Thyroid gland (tissue), 4 donors: ENCODE data around the gene SGIP1. TPM values are rescaled to one million over a fixed set of nuclear protein-coding genes. Genes with fewer than 3 reads are reported as not detected.

Experiments
- DNase-seq, 2 donors: peaks; one replicate each; pipeline ENCODE4 v3.0.0-alpha.2; 2019
- H3K27ac ChIP-seq, 3 donors: fragments of 200-600 bp; sonication (generic); 1 replicate in 2 of 3; 2 replicates in 1 of 3; pipeline ENCODE4 v1.5.1; 2016 to 2019; ENCODE audit warnings: mild to moderate bottlenecking in 1 of 3, moderate library complexity in 1 of 3
- H3K27me3 ChIP-seq: fragments of 200-600 bp; sonication (generic); one replicate; pipeline ENCODE4 v1.5.1; 2019
- H3K36me3 ChIP-seq, 2 donors: fragments of 200-600 bp; sonication (generic); one replicate each; pipeline ENCODE4 v1.5.1; 2016 to 2019
- H3K4me1 ChIP-seq, 2 donors: fragments of 200-600 bp; sonication (generic); one replicate each; pipeline ENCODE4 v1.5.1; 2017 to 2019
- H3K4me3 ChIP-seq, 3 donors: fragments of 200-600 bp; sonication (generic); replicated peaks in 1 of 3; 1 replicate in 2 of 3; 2 replicates in 1 of 3; pipeline ENCODE4 v1.5.1; 2016; ENCODE audit warnings: mild to moderate bottlenecking in 1 of 3
- H3K9me3 ChIP-seq: fragments of 200-600 bp; sonication (generic); one replicate; pipeline ENCODE4 v1.5.1; 2017
- POLR2A ChIP-seq, 2 donors: fragments of 450-650 bp; IDR thresholded peaks; one replicate each; pipeline ENCODE4 v1.6.1; 2017; ENCODE audit warnings: antibody characterized with exemption in 2 of 2, mild to moderate bottlenecking in 2 of 2, moderate library complexity in 1 of 2
- WGBS, 2 donors: methylation state at CpG; one replicate each; pipeline ENCODE4 v1.1.5; 2017; 5-methylcytosine and 5-hydroxymethylcytosine counted together
- intact Hi-C: fragments of 100-400 bp; cut with DNase I; formaldehyde crosslinking; loops from one replicate; pipeline ENCODE4 v1.15.1; 2023
- total RNA-seq, 4 donors: library from RNA; depleted of rRNA; stranded (reverse); fragments of >200 nt; gene quantifications; one replicate each; pipeline ENCODE4 v1.2.3, GENCODE V29; 2016
- TF ChIP-seq, protein P1 (sequence below), 6 experiments: fragments of 200-600 bp in 3 of 6; fragments of 450-650 bp in 3 of 6; sonication (generic) in 3 of 6; IDR thresholded peaks; one replicate each; pipeline ENCODE4 v1.5.1; 2016 to 2019; ENCODE audit warnings: antibody characterized with exemption in 6 of 6, mild to moderate bottlenecking in 2 of 6, inconsistent platforms in 1 of 6, moderate library complexity in 1 of 6

Gene SGIP1
- total RNA-seq, 4 donors from 2014 or later = 18.7 to 25.6 (median 22.4) TPM

DNA sequence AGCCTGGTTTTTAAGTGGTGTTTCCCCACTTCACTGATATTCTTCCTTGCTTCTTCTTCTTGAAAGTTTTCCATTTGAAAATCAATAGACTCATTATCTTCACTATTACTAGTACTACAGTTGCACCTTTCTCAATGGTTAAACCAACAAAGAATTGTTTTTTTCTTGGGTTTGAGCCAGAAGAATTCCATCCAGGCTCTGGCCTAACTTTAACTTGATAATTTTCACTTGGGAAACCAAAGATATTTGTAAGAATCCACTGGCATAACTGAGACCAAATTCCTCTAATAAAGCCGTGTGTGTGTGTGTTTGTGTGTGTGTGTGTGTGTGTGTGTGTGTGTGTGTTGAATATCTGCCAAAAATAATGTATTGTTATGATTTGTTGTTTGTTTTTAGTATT lies 103.2 kb downstream of the SGIP1 start:
- no peak for DNase-seq

DNA sequence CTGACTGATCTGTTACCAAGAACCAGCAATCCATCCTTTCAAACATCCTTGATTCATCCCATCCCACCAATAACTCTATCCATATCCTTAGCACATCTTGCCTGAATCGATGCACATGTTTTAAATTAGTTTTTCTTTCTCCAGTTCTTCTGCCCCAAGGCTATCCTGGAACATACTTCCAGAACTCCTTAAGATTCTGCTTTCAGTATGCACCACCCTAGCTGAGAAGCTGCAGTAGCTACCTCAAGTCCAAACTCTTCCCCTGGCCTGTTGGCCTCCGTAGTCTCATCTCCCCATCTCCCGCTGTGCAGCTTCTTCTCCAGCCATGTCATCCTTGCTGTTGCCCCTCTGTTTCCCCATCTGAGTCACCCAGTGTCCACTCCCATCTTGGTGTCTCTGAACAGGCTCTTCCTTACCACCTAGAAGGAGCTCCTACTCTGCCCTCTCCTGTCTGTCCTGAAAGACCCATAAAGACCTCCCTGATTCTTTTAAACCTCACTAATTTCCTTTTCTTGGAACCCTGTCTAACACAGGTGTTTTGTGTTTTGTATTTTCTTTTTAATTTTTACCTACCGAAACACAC lies 108.0 kb downstream of the SGIP1 start:
- WGBS, 2 donors = 95% methylated on average over 4 of the region's 4 CpGs
- Histone ChIP-seq H3K27ac (no peak overlapping the region), H3K36me3 (no peaks in the 10 kb centered on the region), H3K27me3 (no peaks in the 10 kb centered on the region), H3K9me3 (no peaks in the 10 kb centered on the region), H3K4me3 (no peak overlapping the region), H3K4me1 (no peaks in the 10 kb centered on the region)
- intact Hi-C loops = no loop called here
- TF ChIP-seq, protein P1, sequence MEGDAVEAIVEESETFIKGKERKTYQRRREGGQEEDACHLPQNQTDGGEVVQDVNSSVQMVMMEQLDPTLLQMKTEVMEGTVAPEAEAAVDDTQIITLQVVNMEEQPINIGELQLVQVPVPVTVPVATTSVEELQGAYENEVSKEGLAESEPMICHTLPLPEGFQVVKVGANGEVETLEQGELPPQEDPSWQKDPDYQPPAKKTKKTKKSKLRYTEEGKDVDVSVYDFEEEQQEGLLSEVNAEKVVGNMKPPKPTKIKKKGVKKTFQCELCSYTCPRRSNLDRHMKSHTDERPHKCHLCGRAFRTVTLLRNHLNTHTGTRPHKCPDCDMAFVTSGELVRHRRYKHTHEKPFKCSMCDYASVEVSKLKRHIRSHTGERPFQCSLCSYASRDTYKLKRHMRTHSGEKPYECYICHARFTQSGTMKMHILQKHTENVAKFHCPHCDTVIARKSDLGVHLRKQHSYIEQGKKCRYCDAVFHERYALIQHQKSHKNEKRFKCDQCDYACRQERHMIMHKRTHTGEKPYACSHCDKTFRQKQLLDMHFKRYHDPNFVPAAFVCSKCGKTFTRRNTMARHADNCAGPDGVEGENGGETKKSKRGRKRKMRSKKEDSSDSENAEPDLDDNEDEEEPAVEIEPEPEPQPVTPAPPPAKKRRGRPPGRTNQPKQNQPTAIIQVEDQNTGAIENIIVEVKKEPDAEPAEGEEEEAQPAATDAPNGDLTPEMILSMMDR (IDR thresholded peaks at IDR 0.05) = no peak
- no peak for TF ChIP-seq POLR2A (IDR thresholded peaks at IDR 0.05)
- DNase-seq = no peak

More for the DNA sequence above, 103.2 kb downstream of the SGIP1 start:
- Histone ChIP-seq H3K4me3 (no peak overlapping the region), H3K9me3 (no peaks in the 10 kb centered on the region), H3K4me1 (no peaks in the 10 kb centered on the region), H3K27ac (no peak overlapping the region), H3K27me3 (no peaks in the 10 kb centered on the region), H3K36me3 (no peaks in the 10 kb centered on the region)
- intact Hi-C loops = no loop called here
- 46 to 69% methylated on average over 1 of the region's 1 CpG for WGBS, 2 donors
- no peak for TF ChIP-seq POLR2A (IDR thresholded peaks at IDR 0.05)
- TF ChIP-seq, protein P1 (IDR thresholded peaks at IDR 0.05) = no peak

DNA sequence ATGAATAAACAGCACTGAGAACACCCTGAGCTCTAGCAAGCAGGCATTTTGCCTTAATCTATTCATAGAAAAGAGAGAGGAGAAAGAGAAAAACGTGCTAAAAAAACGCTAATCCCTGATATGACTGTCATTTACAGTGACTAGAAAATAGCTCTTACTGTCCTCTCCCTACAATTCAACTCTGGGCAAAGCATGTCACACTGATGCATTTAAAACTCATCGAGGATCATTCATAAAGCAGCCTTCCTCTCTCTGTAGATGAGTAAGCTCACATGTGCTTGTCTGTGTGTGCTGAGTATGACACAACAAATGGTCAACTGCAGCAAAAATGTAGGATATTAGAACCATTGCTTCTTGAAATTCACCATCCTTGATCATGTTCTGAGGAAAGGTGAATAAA lies 109.0 kb downstream of the SGIP1 start:
- no peaks in the 10 kb centered on the region for H3K4me1 ChIP-seq
- 63 to 82% methylated on average over 3 of the region's 3 CpGs for WGBS, 2 donors
- no peaks in the 10 kb centered on the region for H3K27me3 ChIP-seq
- DNase-seq = no peak
- H3K9me3 ChIP-seq = no peaks in the 10 kb centered on the region
- TF ChIP-seq POLR2A (IDR thresholded peaks at IDR 0.05) = no peak
- TF ChIP-seq, protein P1 (IDR thresholded peaks at IDR 0.05) = no peak
- no peak overlapping the region for H3K27ac ChIP-seq
- intact Hi-C loops = no loop called here
- no peaks in the 10 kb centered on the region for H3K36me3 ChIP-seq
- H3K4me3 ChIP-seq = no peak overlapping the region

DNA sequence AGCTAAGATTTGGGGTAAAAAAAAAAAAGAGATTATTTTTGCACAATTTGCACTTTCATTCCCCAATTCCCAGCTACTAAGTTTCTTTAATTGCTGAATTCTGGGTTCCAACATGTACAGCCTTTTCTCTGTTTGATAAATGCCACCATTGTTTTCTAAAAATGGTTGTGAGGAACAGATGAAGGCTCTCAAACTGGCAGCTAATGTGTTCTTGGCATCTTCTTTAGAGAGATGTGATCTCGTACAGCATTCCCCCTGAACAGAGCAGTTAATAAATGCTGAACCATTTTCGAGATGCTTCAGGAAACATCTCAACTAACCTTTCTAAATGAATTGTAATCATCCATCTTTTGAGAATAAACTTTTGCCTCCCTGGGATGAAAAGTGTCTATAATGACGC lies 110.4 kb downstream of the SGIP1 start:
- TF ChIP-seq, protein P1 (IDR thresholded peaks at IDR 0.05) = no peak
- no peak for TF ChIP-seq POLR2A (IDR thresholded peaks at IDR 0.05)
- Histone ChIP-seq H3K27me3 (no peaks in the 10 kb centered on the region), H3K4me1 (no peaks in the 10 kb centered on the region), H3K27ac (no peak overlapping the region), H3K4me3 (no peak overlapping the region), H3K36me3 (no peaks in the 10 kb centered on the region), H3K9me3 (no peaks in the 10 kb centered on the region)
- no peak for DNase-seq
- intact Hi-C loops = no loop called here
- 94 to 96% methylated on average over 3 of the region's 3 CpGs for WGBS, 2 donors

DNA sequence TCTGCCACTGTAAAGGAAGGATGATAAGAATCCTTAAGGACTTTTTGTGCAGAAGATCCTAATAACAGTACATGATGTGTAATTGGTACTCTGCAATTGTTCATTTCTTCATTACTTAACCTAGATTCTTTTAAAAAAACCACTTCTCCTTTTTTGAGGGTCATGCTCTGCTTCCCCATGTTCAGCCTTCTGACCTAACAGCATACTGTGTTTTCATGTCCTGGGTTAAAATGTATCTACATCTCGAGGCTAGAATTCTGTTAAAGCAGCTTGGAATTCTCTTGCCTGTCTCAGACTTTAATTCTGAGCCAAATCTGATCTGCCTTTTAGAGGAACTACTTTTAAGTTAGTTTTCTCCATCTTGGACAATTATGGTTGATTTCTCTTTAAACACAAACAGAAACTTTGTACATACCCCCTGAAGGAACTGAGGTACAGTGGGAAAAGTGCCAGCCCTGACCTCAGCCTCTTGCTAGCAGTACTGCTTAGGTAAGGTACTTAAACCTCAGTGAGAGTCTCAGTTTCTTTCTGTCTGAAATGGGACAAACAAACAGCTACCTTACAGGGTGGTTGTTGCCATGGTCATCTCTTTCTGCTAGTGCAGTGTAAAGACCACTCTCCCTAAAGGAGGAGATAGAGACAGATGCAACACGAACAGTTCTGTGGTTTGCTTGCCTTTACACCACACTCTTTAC lies 115.1 kb downstream of the SGIP1 start:
- H3K27me3 ChIP-seq = no peaks in the 10 kb centered on the region
- intact Hi-C loops = no loop called here
- H3K36me3 ChIP-seq = no peaks in the 10 kb centered on the region
- H3K9me3 ChIP-seq = no peaks in the 10 kb centered on the region
- H3K4me1 ChIP-seq = no peaks in the 10 kb centered on the region
- DNase-seq = peak; percentile 5 to 16
- H3K4me3 ChIP-seq = no peak overlapping the region
- H3K27ac ChIP-seq = no peak overlapping the region
- 55 to 64% methylated on average over 2 of the region's 2 CpGs for WGBS, 2 donors
- TF ChIP-seq POLR2A (IDR thresholded peaks at IDR 0.05) = no peak
- TF ChIP-seq, protein P1 (IDR thresholded peaks at IDR 0.05) = no peak
